GM23338 (cell line): Measurements from ENCODE around the gene JAKMIP1. TPM values are rescaled to one million over a fixed set of nuclear protein-coding genes. Genes with fewer than 3 reads are reported as not detected.

ENCODE experiments used
- ATAC-seq: fragments of 200-7000 bp; cut with Tn5 transposase; 3 replicates; pipeline ENCODE4 v1.9.1; 2020
- DNase-seq: peaks from one replicate; pipeline ENCODE4 v3.0.0-alpha.2; 2015; ENCODE audit warnings: low spot score
- H2AFZ ChIP-seq: fragments of 200-600 bp; sonication (generic); 2 replicates; pipeline ENCODE4 v1.8.0; 2016; ENCODE audit warnings: antibody characterized with exemption, mild to moderate bottlenecking, moderate library complexity
- H3F3A ChIP-seq: fragments of 200-600 bp; sonication (generic); replicated peaks from 2 replicates; pipeline ENCODE4 v1.8.0; 2017; ENCODE audit warnings: antibody characterized with exemption, mixed run types, low read depth
- H3K27ac ChIP-seq: fragments of 200-600 bp; sonication (generic); 2 replicates; pipeline ENCODE4 v1.6.1; 2016; ENCODE audit warnings: low read depth
- H3K27me3 ChIP-seq: fragments of 200-600 bp; sonication (generic); 2 replicates; pipeline ENCODE4 v1.8.0; 2016; ENCODE audit warnings: mild to moderate bottlenecking, mixed run types, moderate library complexity; ENCODE audit not compliant: insufficient read depth
- H3K36me3 ChIP-seq: fragments of 200-600 bp; sonication (generic); 2 replicates; pipeline ENCODE4 v1.8.0; 2016; ENCODE audit warnings: mild to moderate bottlenecking; ENCODE audit not compliant: insufficient read depth
- H3K4me1 ChIP-seq: fragments of 200-600 bp; sonication (generic); 2 replicates; pipeline ENCODE4 v1.8.0; 2016; ENCODE audit warnings: mild to moderate bottlenecking, moderate library complexity; ENCODE audit not compliant: insufficient read depth
- H3K4me2 ChIP-seq: fragments of 200-600 bp; sonication (generic); 2 replicates; pipeline ENCODE4 v1.7.1; 2017; ENCODE audit warnings: mixed run types
- H3K4me3 ChIP-seq: fragments of 200-600 bp; sonication (generic); 2 replicates; pipeline ENCODE4 v1.6.1; 2016; ENCODE audit warnings: mixed run types
- H3K79me2 ChIP-seq: fragments of 200-600 bp; sonication (generic); replicated peaks from 2 replicates; pipeline ENCODE4 v1.8.0; 2017; ENCODE audit warnings: mild to moderate bottlenecking; ENCODE audit not compliant: insufficient read depth
- H3K9me2 ChIP-seq: fragments of 200-600 bp; sonication (generic); 2 replicates; pipeline ENCODE4 v1.8.0; 2017; ENCODE audit not compliant: insufficient read depth
- H4K20me1 ChIP-seq: fragments of 200-600 bp; sonication (generic); replicated peaks from 2 replicates; pipeline ENCODE4 v1.8.0; 2017; ENCODE audit warnings: mild to moderate bottlenecking; ENCODE audit not compliant: insufficient read depth
- H3K27ac Mint-ChIP-seq: 2 replicates; pipeline ENCODE4 v1.8.0; 2020; ENCODE audit warnings: inconsistent platforms, mild to moderate bottlenecking, moderate library complexity, mixed read lengths
- H3K27me3 Mint-ChIP-seq: 3 replicates; pipeline ENCODE4 v1.8.0; 2022; ENCODE audit warnings: low read depth, mild to moderate bottlenecking, moderate library complexity, mixed read lengths, inconsistent platforms; ENCODE audit not compliant: insufficient read depth, poor library complexity
- H3K36me3 Mint-ChIP-seq: 3 replicates; pipeline ENCODE4 v1.8.0; 2021; ENCODE audit warnings: low read depth, mild to moderate bottlenecking, inconsistent platforms, moderate library complexity, mixed read lengths
- H3K4me1 Mint-ChIP-seq: 3 replicates; pipeline ENCODE4 v1.8.0; 2020; ENCODE audit warnings: mild to moderate bottlenecking, inconsistent platforms, mixed read lengths
- H3K4me3 Mint-ChIP-seq: 3 replicates; pipeline ENCODE4 v1.8.0; 2021; ENCODE audit warnings: moderate library complexity, mild to moderate bottlenecking, inconsistent platforms, mixed read lengths
- H3K9me3 Mint-ChIP-seq: 3 replicates; pipeline ENCODE4 v1.8.0; 2020; ENCODE audit warnings: moderate library complexity, mild to moderate bottlenecking, inconsistent platforms, mixed read lengths
- CREB1 ChIP-seq: fragments of 250-450 bp; sonication (Bioruptor Pico); IDR thresholded peaks from 2 replicates; pipeline ENCODE4 v1.5.0; 2020; ENCODE audit warnings: low read depth, mild to moderate bottlenecking, moderate library complexity
- ETS1 ChIP-seq: IDR thresholded peaks from 2 replicates; pipeline ENCODE4 v1.6.1; 2016; ENCODE audit warnings: antibody characterized with exemption
- EZH2 ChIP-seq: fragments of 200-600 bp; sonication (generic); IDR thresholded peaks from one replicate; pipeline ENCODE4 v1.8.0; 2017; ENCODE audit warnings: antibody characterized with exemption, mild to moderate bottlenecking, low read depth; ENCODE audit not compliant: unreplicated experiment
- EZH2phosphoT487 ChIP-seq: fragments of 200-600 bp; sonication (generic); IDR thresholded peaks from one replicate; pipeline ENCODE4 v1.8.1; 2018; ENCODE audit warnings: antibody characterized with exemption; ENCODE audit not compliant: unreplicated experiment
- JUNB ChIP-seq: IDR thresholded peaks from one replicate; pipeline ENCODE4 v1.6.1; 2016; ENCODE audit warnings: antibody characterized with exemption; ENCODE audit not compliant: unreplicated experiment
- STAT1 ChIP-seq: IDR thresholded peaks from one replicate; pipeline ENCODE4 v1.6.1; 2016; ENCODE audit warnings: antibody characterized with exemption; ENCODE audit not compliant: unreplicated experiment
- ZNF462 ChIP-seq: fragments of 250-450 bp; sonication (Bioruptor Pico); IDR thresholded peaks from 2 replicates; pipeline ENCODE4 v1.5.0; 2020; ENCODE audit warnings: mild to moderate bottlenecking, moderate library complexity
- polyA plus RNA-seq: library from polyadenylated mRNA; unstranded; fragments of >200 nt; fragmentation: Nextera tagmentation; extraction: Ambion mirVana; gene quantifications from 2 replicates; pipeline ENCODE4 v1.2.1, GENCODE V29; 2016
- total RNA-seq: library from RNA; depleted of rRNA; stranded (reverse); fragments of >200 nt; shearing (Covaris generic); gene quantifications from 2 replicates; pipeline ENCODE4 v1.2.3, GENCODE V29; 2014
- TF ChIP-seq, protein P1 (sequence below), 2 experiments: fragments of 200-600 bp in 1 of 2; sonication (generic) in 1 of 2; conservative IDR thresholded peaks; 2 replicates each; pipeline versions ENCODE4 v1.5.1 to v1.6.1; 2016 to 2017; ENCODE audit warnings: antibody characterized with exemption in 2 of 2, low read depth in 2 of 2, mild to moderate bottlenecking in 2 of 2, moderate library complexity in 1 of 2

The JAKMIP1 gene
- total and polyA plus RNA-seq, 2 experiments from 2014 or later = 4.6 to 5.1 TPM

DNA sequence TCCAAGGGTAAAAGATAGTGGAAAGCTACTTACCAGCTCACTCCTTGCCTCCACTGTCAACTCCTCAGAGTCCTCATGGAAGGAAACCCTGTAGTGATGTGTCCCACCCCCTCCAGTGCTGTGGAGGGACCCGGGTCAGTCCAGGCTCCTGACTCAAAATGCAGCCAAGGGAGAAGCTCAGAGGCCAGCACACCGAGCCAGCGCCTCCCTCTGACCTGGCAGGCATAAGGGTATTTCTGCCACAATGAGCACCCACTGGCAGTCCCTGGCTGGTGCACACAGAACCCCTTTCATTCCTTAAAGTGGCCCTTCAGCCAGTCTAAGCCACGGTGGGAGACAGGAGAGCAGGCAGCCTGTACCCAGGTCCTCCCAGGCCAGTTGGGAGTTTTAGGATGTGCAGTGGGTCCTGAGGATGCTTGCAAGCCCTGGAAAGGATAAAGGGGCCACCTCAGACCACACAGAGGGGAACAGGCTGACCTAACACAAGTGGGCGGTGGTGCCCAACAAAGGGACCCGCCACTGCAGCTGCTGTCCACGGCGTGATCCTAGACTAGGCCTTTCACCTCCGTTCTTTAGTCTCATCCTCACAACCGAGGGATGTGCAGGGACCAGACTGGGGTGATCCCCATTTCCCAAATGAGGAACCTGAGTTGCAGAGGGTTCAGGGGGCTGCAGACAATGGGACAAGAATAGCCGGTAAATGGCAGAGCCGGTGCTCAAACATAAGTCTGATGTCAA lies 5.7 kb downstream of the JAKMIP1 start:
- Histone ChIP-seq H3K4me1 (peaks cover 31% of the 10 kb centered on the region), H3F3A (0 out of 2 replicates have a peak, but pooled peaks cover 4% of the 10 kb centered on the region), H3K4me2 (no peak overlapping the region), H3K27me3 (peaks cover 3% of the 10 kb centered on the region; the same call in 1 of the 2 replicates), H3K9me2 (no peaks in the 10 kb centered on the region), H3K27ac (no peak overlapping the region), H3K36me3 (no peaks in the 10 kb centered on the region), H4K20me1 (peaks cover 7% of the 10 kb centered on the region; the same call in 1 of the 2 replicates), H2AFZ (no peak overlapping the region), H3K79me2 (peaks cover 8% of the 10 kb centered on the region; the same call in 1 of the 2 replicates), H3K4me3 (no peak overlapping the region)
- TF ChIP-seq EZH2 (no peak), CREB1 (CRISPR knock-in tag) (no peak), EZH2phosphoT487 (no peak), ETS1 (no peak), ZNF462 (CRISPR knock-in tag) (no peak), JUNB (no peak), STAT1 (no peak)
- TF ChIP-seq, protein P1, sequence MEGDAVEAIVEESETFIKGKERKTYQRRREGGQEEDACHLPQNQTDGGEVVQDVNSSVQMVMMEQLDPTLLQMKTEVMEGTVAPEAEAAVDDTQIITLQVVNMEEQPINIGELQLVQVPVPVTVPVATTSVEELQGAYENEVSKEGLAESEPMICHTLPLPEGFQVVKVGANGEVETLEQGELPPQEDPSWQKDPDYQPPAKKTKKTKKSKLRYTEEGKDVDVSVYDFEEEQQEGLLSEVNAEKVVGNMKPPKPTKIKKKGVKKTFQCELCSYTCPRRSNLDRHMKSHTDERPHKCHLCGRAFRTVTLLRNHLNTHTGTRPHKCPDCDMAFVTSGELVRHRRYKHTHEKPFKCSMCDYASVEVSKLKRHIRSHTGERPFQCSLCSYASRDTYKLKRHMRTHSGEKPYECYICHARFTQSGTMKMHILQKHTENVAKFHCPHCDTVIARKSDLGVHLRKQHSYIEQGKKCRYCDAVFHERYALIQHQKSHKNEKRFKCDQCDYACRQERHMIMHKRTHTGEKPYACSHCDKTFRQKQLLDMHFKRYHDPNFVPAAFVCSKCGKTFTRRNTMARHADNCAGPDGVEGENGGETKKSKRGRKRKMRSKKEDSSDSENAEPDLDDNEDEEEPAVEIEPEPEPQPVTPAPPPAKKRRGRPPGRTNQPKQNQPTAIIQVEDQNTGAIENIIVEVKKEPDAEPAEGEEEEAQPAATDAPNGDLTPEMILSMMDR (conservative IDR thresholded peaks at IDR 0.05; ENCODE audit: low read depth in 2 of 2) = no peak
- H3K4me1 Mint-ChIP-seq = peaks cover 40% of the 10 kb centered on the region
- H3K9me3 Mint-ChIP-seq = no peaks in the 10 kb centered on the region
- H3K4me3 Mint-ChIP-seq = no peak overlapping the region
- no peak for ATAC-seq
- no peak overlapping the region for H3K27ac Mint-ChIP-seq
- DNase-seq = no peak
- H3K27me3 Mint-ChIP-seq = peaks cover 6% of the 10 kb centered on the region
- no peaks in the 10 kb centered on the region for H3K36me3 Mint-ChIP-seq
